ENCODE measurements around the gene DIAPH2.
"Not testable (repeated sequence)": the region's sequence is repeated elsewhere in the genome, so short reads cannot be mapped to it uniquely, and the experiment has no call there.

Gene DIAPH2

GRCh38 chrX:96684339-96685209, at the start of gene DIAPH2:
Gene DIAPH2, plus strand, starts transcription at chrX:96684842.
- DNase-seq (ENCODE audit: low read depth) = peak; percentile 44

- DNase-seq (ENCODE audit: low read depth) = no peak
Measured at GRCh38 chrX:96650023-96650422, 34.6 kb upstream of the DIAPH2 start.

GRCh38 chrX:96655947-96656623, 28.6 kb upstream of the DIAPH2 start:
- DNase-seq (ENCODE audit: low read depth) = no peak

- DNase-seq (ENCODE audit: low read depth) = no peak
Measured at GRCh38 chrX:96682516-96682915, 2.1 kb upstream of the DIAPH2 start.

GRCh38 chrX:96683997-96684338, 674 bp upstream of the DIAPH2 start:
- DNase-seq (ENCODE audit: low read depth) = no peak

- DNase-seq (ENCODE audit: low read depth) = no peak
Measured at GRCh38 chrX:96685210-96686099, 813 bp downstream of the DIAPH2 start.

GRCh38 chrX:96687776-96688175, 3.1 kb downstream of the DIAPH2 start:
- no peak for DNase-seq (ENCODE audit: low read depth)

- no peak for DNase-seq (ENCODE audit: low read depth)
Measured at GRCh38 chrX:96688789-96689188, 4.1 kb downstream of the DIAPH2 start.

- DNase-seq (ENCODE audit: low read depth) = no peak
Measured at GRCh38 chrX:96689991-96690390, 5.3 kb downstream of the DIAPH2 start.

GRCh38 chrX:96692454-96692853, 7.8 kb downstream of the DIAPH2 start:
- DNase-seq (ENCODE audit: low read depth) = no peak

GRCh38 chrX:96692890-96693289, 8.2 kb downstream of the DIAPH2 start:
- DNase-seq (ENCODE audit: low read depth) = no peak

GRCh38 chrX:96693407-96693806, 8.8 kb downstream of the DIAPH2 start:
- DNase-seq (ENCODE audit: low read depth) = no peak

- DNase-seq (ENCODE audit: low read depth) = no peak
Measured at GRCh38 chrX:96696462-96696861, 11.8 kb downstream of the DIAPH2 start.

GRCh38 chrX:96700625-96701024, 16.0 kb downstream of the DIAPH2 start:
- no peak for DNase-seq (ENCODE audit: low read depth)

GRCh38 chrX:96703379-96703778, 18.7 kb downstream of the DIAPH2 start:
- no peak for DNase-seq (ENCODE audit: low read depth)

- DNase-seq (ENCODE audit: low read depth) = no peak
Measured at GRCh38 chrX:96703816-96704215, 19.2 kb downstream of the DIAPH2 start.

- no peak for DNase-seq (ENCODE audit: low read depth)
Measured at GRCh38 chrX:96704629-96705028, 20.0 kb downstream of the DIAPH2 start.

- DNase-seq (ENCODE audit: low read depth) = no peak
Measured at GRCh38 chrX:96705905-96706304, 21.3 kb downstream of the DIAPH2 start.

- no peak for DNase-seq (ENCODE audit: low read depth)
Measured at GRCh38 chrX:96707804-96708203, 23.2 kb downstream of the DIAPH2 start.

GRCh38 chrX:96710031-96710430, 25.4 kb downstream of the DIAPH2 start:
- no peak for DNase-seq (ENCODE audit: low read depth)

- DNase-seq (ENCODE audit: low read depth) = no peak
Measured at GRCh38 chrX:96713303-96713702, 28.7 kb downstream of the DIAPH2 start.

GRCh38 chrX:96714393-96714792, 29.8 kb downstream of the DIAPH2 start:
- DNase-seq (ENCODE audit: low read depth) = not testable (repeated sequence)

- DNase-seq (ENCODE audit: low read depth) = no peak
Measured at GRCh38 chrX:96715481-96715880, 30.8 kb downstream of the DIAPH2 start.

Measured in GM04504 (cell line).